NCI-H446 treated with DMSO at 0.1 percent for 48 hours (cell line): ENCODE measurements around the gene OR2Z1.
"Not testable (repeated sequence)": the region's sequence is repeated elsewhere in the genome, so short reads cannot be mapped to it uniquely, and the experiment has no call there.

Experiments used
- DNase-seq: peaks from one replicate; lab custom pipeline; 2025; lab: John Stamatoyannopoulos, UW

The OR2Z1 gene

GRCh38 chr19:8702350-8702749, 19.1 kb upstream of the OR2Z1 start:
- DNase-seq = no peak

GRCh38 chr19:8703223-8703622, 18.2 kb upstream of the OR2Z1 start:
- DNase-seq = no peak

- DNase-seq = not testable (repeated sequence)
These were observed 16.1 kb upstream of the OR2Z1 start for GRCh38 chr19:8705304-8705703.

- no peak for DNase-seq
These were observed 15.7 kb upstream of the OR2Z1 start for GRCh38 chr19:8705742-8706141.

- not testable (repeated sequence) for DNase-seq
These were observed 11.1 kb upstream of the OR2Z1 start for GRCh38 chr19:8710337-8710736.

GRCh38 chr19:8722032-8722431, 598 bp downstream of the OR2Z1 start:
- no peak for DNase-seq

GRCh38 chr19:8724276-8724675, 2.8 kb downstream of the OR2Z1 start:
- no peak for DNase-seq

GRCh38 chr19:8731428-8732169, 10.2 kb downstream of the OR2Z1 start:
- DNase-seq = no peak

GRCh38 chr19:8738377-8738776, 16.9 kb downstream of the OR2Z1 start:
- no peak for DNase-seq

- DNase-seq = not testable (repeated sequence)
These were observed 18.0 kb downstream of the OR2Z1 start for GRCh38 chr19:8739291-8740065.

GRCh38 chr19:8767257-8767656, 45.8 kb downstream of the OR2Z1 start:
- DNase-seq = not testable (repeated sequence)

- DNase-seq = not testable (repeated sequence)
These were observed 47.8 kb downstream of the OR2Z1 start for GRCh38 chr19:8769265-8769664.

GRCh38 chr19:8773587-8773986, 52.2 kb downstream of the OR2Z1 start:
- DNase-seq = not testable (repeated sequence)
